H1 (cell line): ENCODE measurements around the gene AP1M1. TPM values are rescaled to one million over a fixed set of nuclear protein-coding genes. Genes with fewer than 3 reads are reported as not detected.
A peak's percentile ranks its signal among the peaks of the same experiment; 100 is the strongest.

Source experiments
- CTCF ChIA-PET: fragments of 300-600 bp; sonication (Branson Sonifier 250); formaldehyde crosslinking; loops from one replicate; lab custom pipeline; 2021; ENCODE audit not compliant: partially characterized antibody; lab: Charles Lee
- POLR2A ChIA-PET: fragments of 300-600 bp; sonication (Branson Sonifier 250); formaldehyde crosslinking; loops from one replicate; lab custom pipeline; 2021; ENCODE audit warnings: inconsistent platforms; ENCODE audit not compliant: partially characterized antibody; lab: Charles Lee
- DNase-seq, 2 experiments: peaks; one replicate each; pipeline versions ENCODE4 v3.0.0 to v3.0.0-alpha.2; 2010 to 2022; ENCODE audit warnings: low spot score in 2 of 2, low read depth in 1 of 2, mixed read lengths in 1 of 2
- FAIRE-seq: peaks from 2 replicates; lab custom pipeline; 2011; peaks lifted over from hg19 to GRCh38; lab: Jason Lieb, UNC
- H2AFZ ChIP-seq: 2 replicates; pipeline ENCODE4 v1.8.1; 2012; ENCODE audit warnings: low read length, inconsistent platforms
- H2AK5ac ChIP-seq: 2 replicates; pipeline ENCODE4 v1.6.1; 2013; ENCODE audit warnings: low read depth, low read length
- H2BK120ac ChIP-seq: replicated peaks from 2 replicates; pipeline ENCODE3; 2013; ENCODE audit warnings: low read depth, low read length, inconsistent platforms
- H2BK12ac ChIP-seq: 2 replicates; pipeline ENCODE4 v1.6.1; 2013; ENCODE audit warnings: low read depth, low read length
- H2BK15ac ChIP-seq: 2 replicates; pipeline ENCODE4 v1.6.1; 2013; ENCODE audit warnings: low read length
- H2BK20ac ChIP-seq: 2 replicates; pipeline ENCODE4 v1.6.1; 2013; ENCODE audit warnings: low read length
- H2BK5ac ChIP-seq: 2 replicates; pipeline ENCODE4 v1.6.1; 2013; ENCODE audit warnings: low read depth, low read length
- H3K14ac ChIP-seq: 2 replicates; pipeline ENCODE4 v1.6.1; 2013; ENCODE audit warnings: inconsistent platforms; ENCODE audit not compliant: insufficient read length
- H3K18ac ChIP-seq: 2 replicates; pipeline ENCODE4 v1.6.1; 2013; ENCODE audit warnings: low read length; ENCODE audit errors: extremely low read depth
- H3K23ac ChIP-seq: 2 replicates; pipeline ENCODE4 v1.6.1; 2013; ENCODE audit warnings: inconsistent platforms; ENCODE audit not compliant: insufficient read length
- H3K23me2 ChIP-seq: 2 replicates; pipeline ENCODE4 v1.6.1; 2013; ENCODE audit warnings: low read depth, low read length
- H3K27ac ChIP-seq: 2 replicates; pipeline ENCODE4 v1.6.1; 2011; ENCODE audit warnings: low read depth, low read length, inconsistent platforms
- H3K27me3 ChIP-seq, 4 experiments: replicated peaks in 1 of 4; 1 replicate in 1 of 4; 2 replicates in 3 of 4; pipeline versions ENCODE4 v1.6.1 to v1.8.1; 2011 to 2013; ENCODE audit warnings: low read length in 3 of 4, mild to moderate bottlenecking in 3 of 4, inconsistent platforms in 2 of 4, mixed read lengths in 2 of 4, moderate library complexity in 1 of 4; ENCODE audit not compliant: control insufficient read depth in 3 of 4, insufficient read depth in 3 of 4; ENCODE audit errors: extremely low read depth in 1 of 4
- H3K36me3 ChIP-seq, 4 experiments: 2 replicates each; pipeline versions ENCODE4 v1.6.1 to v1.8.1; 2011 to 2013; ENCODE audit warnings: mild to moderate bottlenecking in 4 of 4, low read length in 3 of 4, moderate library complexity in 2 of 4, control low read depth in 1 of 4, inconsistent platforms in 1 of 4; ENCODE audit not compliant: insufficient read depth in 4 of 4, control insufficient read depth in 2 of 4
- H3K4ac ChIP-seq: replicated peaks from 2 replicates; pipeline ENCODE3; 2013; ENCODE audit warnings: low read length, low read depth, mixed read lengths, inconsistent platforms; ENCODE audit not compliant: insufficient read length
- H3K4me1 ChIP-seq, 4 experiments: replicated peaks in 1 of 4; 1 replicate in 1 of 4; 2 replicates in 3 of 4; pipeline versions ENCODE4 v1.6.1 to v1.8.1; 2011 to 2013; ENCODE audit warnings: low read length in 3 of 4, inconsistent platforms in 2 of 4, mixed read lengths in 1 of 4; ENCODE audit not compliant: insufficient read depth in 4 of 4, control insufficient read depth in 3 of 4
- H3K4me2 ChIP-seq, 2 experiments: 2 replicates each; pipeline versions ENCODE4 v1.6.1 to v1.8.1; 2011 to 2013; ENCODE audit warnings: low read depth in 2 of 2, low read length in 2 of 2, control low read depth in 1 of 2, inconsistent platforms in 1 of 2, mild to moderate bottlenecking in 1 of 2; ENCODE audit not compliant: insufficient read depth in 1 of 2
- H3K4me3 ChIP-seq, 4 experiments: fragments of 200-600, 300-600 bp in 1 of 4; sonication (generic), shearing (Covaris generic), sonication (Bioruptor Twin) in 1 of 4; 2 replicates each; pipeline versions ENCODE4 v1.5.1 to v1.8.1; 2011 to 2016; ENCODE audit warnings: low read length in 4 of 4, low read depth in 3 of 4, control low read depth in 2 of 4, inconsistent platforms in 2 of 4, mild to moderate bottlenecking in 2 of 4, mixed read lengths in 1 of 4, moderate library complexity in 1 of 4; ENCODE audit not compliant: insufficient read depth in 2 of 4; ENCODE audit errors: extremely low read depth in 1 of 4
- H3K56ac ChIP-seq: replicated peaks from 2 replicates; pipeline ENCODE3; 2013; ENCODE audit warnings: low read depth, mild to moderate bottlenecking, mixed read lengths, low read length, inconsistent platforms; ENCODE audit not compliant: insufficient read length
- H3K79me1 ChIP-seq: 2 replicates; pipeline ENCODE4 v1.6.1; 2013; ENCODE audit warnings: low read depth, low read length, control low read depth
- H3K79me2 ChIP-seq, 2 experiments: 2 replicates each; pipeline versions ENCODE4 v1.6.1 to v1.8.1; 2012 to 2013; ENCODE audit warnings: low read length in 2 of 2, mild to moderate bottlenecking in 2 of 2, inconsistent platforms in 1 of 2; ENCODE audit not compliant: insufficient read depth in 2 of 2, control insufficient read depth in 1 of 2
- H3K9ac ChIP-seq, 4 experiments: replicated peaks in 1 of 4; 1 replicate in 1 of 4; 2 replicates in 3 of 4; pipeline versions ENCODE4 v1.6.1 to v1.8.1; 2011 to 2013; ENCODE audit warnings: low read depth in 3 of 4, low read length in 3 of 4, control low read depth in 2 of 4, mild to moderate bottlenecking in 2 of 4, moderate library complexity in 2 of 4, inconsistent platforms in 1 of 4; ENCODE audit errors: extremely low read depth in 1 of 4
- H3K9me3 ChIP-seq, 2 experiments: 2 replicates each; pipeline versions ENCODE4 v1.6.1 to v1.8.1; 2012 to 2013; ENCODE audit warnings: mild to moderate bottlenecking in 2 of 2, moderate library complexity in 2 of 2, control low read depth in 1 of 2, inconsistent platforms in 1 of 2, low read depth in 1 of 2, low read length in 1 of 2, mixed read lengths in 1 of 2; ENCODE audit not compliant: insufficient read depth in 2 of 2
- H4K20me1 ChIP-seq, 2 experiments: replicated peaks in 1 of 2; 2 replicates each; pipeline versions ENCODE3 to v1.8.1; 2011 to 2013; ENCODE audit warnings: inconsistent platforms in 2 of 2, low read length in 2 of 2, mild to moderate bottlenecking in 1 of 2; ENCODE audit not compliant: insufficient read depth in 2 of 2, control insufficient read depth in 1 of 2
- H4K5ac ChIP-seq: 2 replicates; pipeline ENCODE4 v1.6.1; 2013; ENCODE audit warnings: low read length, low read depth, mixed read lengths, inconsistent platforms; ENCODE audit not compliant: insufficient read length
- H4K8ac ChIP-seq: 2 replicates; pipeline ENCODE4 v1.8.0; 2013; ENCODE audit warnings: mild to moderate bottlenecking, moderate library complexity, low read length, inconsistent platforms; ENCODE audit not compliant: insufficient read depth; ENCODE audit errors: extremely low read depth
- H4K91ac ChIP-seq: replicated peaks from 2 replicates; pipeline ENCODE3; 2013; ENCODE audit warnings: low read length, mixed read lengths, inconsistent platforms; ENCODE audit not compliant: insufficient read length
- BRCA1 ChIP-seq: IDR thresholded peaks from 2 replicates; pipeline ENCODE4 v1.6.1; 2012; ENCODE audit warnings: low read depth, low read length, improper control_type of control experiment
- CHD2 ChIP-seq: IDR thresholded peaks from 2 replicates; pipeline ENCODE4 v1.6.1; 2012; ENCODE audit warnings: low read length, improper control_type of control experiment
- FOSL1 ChIP-seq: IDR thresholded peaks from 2 replicates; pipeline ENCODE4 v1.6.1; 2011; ENCODE audit warnings: mild to moderate bottlenecking, low read depth, low read length, moderate library complexity; ENCODE audit not compliant: insufficient read depth
- HDAC6 ChIP-seq: IDR thresholded peaks from one replicate; pipeline ENCODE4 v1.7.1; 2012; ENCODE audit warnings: low read depth, mild to moderate bottlenecking, inconsistent platforms, low read length, moderate library complexity
- MAFK ChIP-seq: IDR thresholded peaks from 2 replicates; pipeline ENCODE4 v1.6.1; 2012; ENCODE audit warnings: low read depth, mild to moderate bottlenecking, improper control_type of control experiment, low read length
- TEAD4 ChIP-seq: IDR thresholded peaks from 2 replicates; pipeline ENCODE4 v1.6.1; 2012; ENCODE audit warnings: low read depth, low read length, inconsistent platforms, mixed read lengths
- WGBS, 2 experiments: shearing (Covaris generic) in 1 of 2; methylation state at CpG; one replicate each; pipeline versions ENCODE4 v1.1.6 to v1.1.7; 2013 to 2015; ENCODE audit warnings: low lambda C conversion rate in 2 of 2, mixed read lengths in 2 of 2, inconsistent platforms in 1 of 2, low coverage in 1 of 2, missing lambda C conversion rate in 1 of 2; ENCODE audit not compliant: insufficient replicate concordance in 2 of 2, insufficient coverage in 1 of 2, insufficient read length in 1 of 2; ENCODE audit errors: extremely low coverage in 1 of 2, missing lambda C conversion rate in 1 of 2; 5-methylcytosine and 5-hydroxymethylcytosine counted together
- polyA plus RNA-seq, 7 experiments: library from polyadenylated mRNA; depleted of rRNA in 3 of 7; stranded (reverse) in 5 of 7; unstranded in 2 of 7; fragments of >200 nt in 5 of 7; fragments of 200-250 nt in 2 of 7; gene quantifications; 1 replicate in 5 of 7; 2 replicates in 1 of 7; 4 replicates in 1 of 7; pipeline versions ENCODE4 v1.2.1 to v1.2.3, GENCODE V29; 2011 to 2013; ENCODE audit warnings: missing spikeins in 2 of 7, mixed read lengths in 2 of 7
- total RNA-seq: library from RNA; stranded (reverse); fragmentation: NEBNext Ultra II Directional; extraction: Animal tissue kit (Norgen Biotek cat#: 25700); gene quantifications from 2 replicates; pipeline ENCODE4 v1.2.1, GENCODE V29; 2021
- TF ChIP-seq, protein P1 (sequence below): IDR thresholded peaks from 2 replicates; pipeline ENCODE4 v1.6.1; 2011; ENCODE audit warnings: low read length, improper control_type of control experiment

Gene AP1M1
- total and polyA plus RNA-seq, 2 of the 8 experiments (the other 6 are each of a cell fraction or from before 2014, with no cell fraction given), result 30.9 to 37.5 TPM

GRCh38 chr19:16197188-16197621 lies 506 bp upstream of the AP1M1 start:
- Histone ChIP-seq H4K20me1 (peaks cover 0 to 8% of the 10 kb centered on the region in 2 experiments), H3K79me2 (peaks cover 0 to 6% of the 10 kb centered on the region in 2 experiments; a peak in 1 of 4 replicates), H3K14ac (no peak overlapping the region), H2BK120ac (no peak overlapping the region), H3K4ac (peak overlapping the region; percentile 27), H3K27ac (0 out of 2 replicates have a peak overlapping the region, but pooled peaks have one; percentile 4), H3K18ac (no peak overlapping the region), H2BK15ac (no peak overlapping the region), H3K9ac (peak overlapping the region in 2 of 4 experiments; percentile 14 to 67; a peak in 1 of 7 replicates), H2BK12ac (no peak overlapping the region), H3K36me3 (0 out of 8 replicates have a peak, but pooled peaks cover 0 to 2% (median 0%) of the 10 kb centered on the region in 4 experiments), H3K56ac (peak overlapping the region; percentile 24), H4K91ac (no peak overlapping the region), H3K79me1 (peaks cover 6% of the 10 kb centered on the region), H3K23ac (no peak overlapping the region), H4K5ac (no peak overlapping the region), H3K27me3 (no peaks in the 10 kb centered on the region), H3K4me1 (no peaks in the 10 kb centered on the region; a peak in 1 of 7 replicates), H3K4me3 (peak overlapping the region; percentile 19 to 92 (median 73); a peak in 7 of 8 replicates), H4K8ac (no peak overlapping the region), H2BK20ac (no peak overlapping the region), H3K9me3 (no peaks in the 10 kb centered on the region), H3K23me2 (peaks cover 8% of the 10 kb centered on the region; the same call in 1 of the 2 replicates), H3K4me2 (peak overlapping the region; percentile 56 to 81), H2AFZ (peak overlapping the region; percentile 73), H2BK5ac (no peak overlapping the region), H2AK5ac (no peak overlapping the region)
- ChIA-PET POLR2A (interaction anchor here (1.6 to 3.3 kb wide), 2 partner anchors 9 to 12 kb away, joined by 7 to 25 read pairs; partner anchors contain the start of gene FAM32A), CTCF (interaction anchor here (1.1 kb wide), 1 partner anchor 11 kb away, joined by 5 read pairs; no protein-coding TSS in a partner anchor)
- 56% methylated on average over 2 of the region's 2 CpGs; no CpG with 5 or more reads in 1 of the 2 experiments for WGBS, 2 experiments
- no peak for DNase-seq
- no peak for TF ChIP-seq HDAC6
- TF ChIP-seq CHD2, result no peak
- no peak for TF ChIP-seq MAFK
- TF ChIP-seq TEAD4, result no peak
- TF ChIP-seq BRCA1, result no peak
- TF ChIP-seq, protein P1, sequence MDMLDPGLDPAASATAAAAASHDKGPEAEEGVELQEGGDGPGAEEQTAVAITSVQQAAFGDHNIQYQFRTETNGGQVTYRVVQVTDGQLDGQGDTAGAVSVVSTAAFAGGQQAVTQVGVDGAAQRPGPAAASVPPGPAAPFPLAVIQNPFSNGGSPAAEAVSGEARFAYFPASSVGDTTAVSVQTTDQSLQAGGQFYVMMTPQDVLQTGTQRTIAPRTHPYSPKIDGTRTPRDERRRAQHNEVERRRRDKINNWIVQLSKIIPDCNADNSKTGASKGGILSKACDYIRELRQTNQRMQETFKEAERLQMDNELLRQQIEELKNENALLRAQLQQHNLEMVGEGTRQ, result no peak
- TF ChIP-seq FOSL1, result no peak
- FAIRE-seq, result no peak
